Stimulated activated CD4-positive, alpha-beta T cell treated with anti-CD3 and anti-CD28 coated beads, Interleukin-2, amount 100 ng/mL, for 24 hours (primary cell): ENCODE measurements around the gene GUCY1A2.

ENCODE experiments used
- DNase-seq, 2 donors: peaks; one replicate each; pipeline ENCODE4 v3.0.0-alpha.2; 2020

The GUCY1A2 gene

DNA sequence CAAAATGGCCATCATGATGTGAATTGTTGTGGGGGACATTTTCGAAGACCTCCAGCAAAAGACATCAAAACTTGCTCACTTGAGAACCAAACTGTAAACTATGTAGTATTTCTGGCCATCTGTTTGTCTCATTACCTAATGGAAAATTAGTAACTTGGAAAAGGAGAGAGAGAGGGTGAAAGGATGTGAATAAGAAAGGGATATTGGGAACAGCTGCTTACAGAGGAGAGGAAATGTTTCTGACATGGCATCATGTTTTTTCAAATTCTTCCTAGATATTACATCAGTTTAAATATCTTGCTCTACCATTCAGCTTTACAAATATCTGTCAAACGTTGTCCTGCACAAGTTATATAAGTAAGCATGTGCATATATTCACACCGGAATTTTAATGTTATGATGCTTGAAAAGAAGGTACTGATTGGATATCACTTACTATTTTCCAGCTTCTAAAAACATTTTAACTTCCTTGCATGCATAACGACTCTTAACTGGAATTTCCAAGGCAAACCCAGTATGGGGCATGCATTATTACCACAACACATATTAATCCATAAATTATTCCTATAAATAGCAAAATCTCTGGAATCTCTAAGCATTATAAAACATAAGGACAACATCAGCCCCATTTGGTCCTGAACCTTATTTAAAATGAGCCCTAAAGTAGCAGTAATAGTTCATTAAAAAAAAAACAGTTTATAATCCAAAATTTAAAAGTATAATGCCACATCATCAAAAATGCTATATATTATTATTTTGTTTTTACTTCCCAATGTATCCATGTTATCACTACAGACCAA lies 20.0 kb downstream of the GUCY1A2 start:
- DNase-seq, result no peak

DNA sequence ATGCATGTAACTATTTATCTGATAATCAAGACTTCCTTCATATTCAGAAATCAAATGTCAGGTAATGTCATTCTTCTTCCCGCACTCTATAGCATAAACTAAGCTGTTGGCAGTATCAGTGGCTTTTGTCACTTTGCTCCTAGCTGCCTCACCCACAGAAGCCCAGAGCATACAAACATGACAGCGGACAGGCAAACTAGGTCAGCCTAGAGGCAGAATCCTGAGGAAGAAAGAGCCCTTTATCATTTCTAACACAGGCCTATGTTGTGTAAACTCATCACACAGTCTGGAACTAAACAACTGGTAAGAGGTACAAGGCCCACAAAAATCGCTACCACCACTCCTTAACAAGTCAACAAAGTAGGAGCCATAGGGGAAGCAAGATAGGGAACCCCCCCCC lies 21.0 kb downstream of the GUCY1A2 start:
- no peak for DNase-seq

- no peak for DNase-seq
Observed at GRCh38 chr11:106996691-106997090, 21.6 kb downstream of the GUCY1A2 start.

DNA sequence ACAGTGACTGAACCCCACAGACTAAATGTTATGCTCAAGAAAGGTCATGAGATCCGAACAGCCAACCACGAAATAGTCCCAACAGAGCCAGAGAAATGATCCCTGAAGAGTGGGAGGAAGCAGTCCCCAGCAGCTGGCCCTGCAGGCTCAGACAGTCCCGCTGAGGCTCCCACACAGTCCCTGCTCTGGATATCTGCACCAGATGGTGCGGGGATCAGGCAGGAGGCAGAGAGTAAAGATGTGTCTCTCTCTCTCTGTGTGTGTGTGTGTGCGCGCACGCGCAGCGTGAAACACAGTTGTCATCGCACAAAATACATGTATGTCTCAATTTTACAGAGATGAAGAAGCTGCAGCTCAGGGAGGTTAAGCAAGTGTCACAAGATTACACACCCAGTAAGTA lies 27.9 kb downstream of the GUCY1A2 start:
- no peak for DNase-seq

DNA sequence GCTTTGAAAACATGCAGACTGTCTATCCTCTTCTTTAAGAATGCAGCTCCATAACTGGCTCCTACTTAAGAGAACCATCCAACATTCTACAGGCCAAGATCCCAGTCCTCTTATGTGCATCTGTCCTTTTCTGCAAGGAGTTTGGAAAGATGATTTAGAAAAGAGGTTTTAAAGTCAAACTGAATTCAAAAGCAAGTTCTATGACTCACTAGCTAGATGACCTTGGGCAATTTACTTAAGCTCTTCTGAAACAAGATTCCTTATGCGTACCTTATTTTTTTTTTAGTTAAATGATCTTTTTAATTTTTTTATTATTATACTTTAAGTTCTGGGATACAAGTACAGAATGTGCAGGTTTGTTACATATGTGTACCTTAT lies 29.2 kb downstream of the GUCY1A2 start:
- DNase-seq, result no peak

GRCh38 chr11:106988151-106989077 lies 29.9 kb downstream of the GUCY1A2 start:
- DNase-seq, result no peak

DNA sequence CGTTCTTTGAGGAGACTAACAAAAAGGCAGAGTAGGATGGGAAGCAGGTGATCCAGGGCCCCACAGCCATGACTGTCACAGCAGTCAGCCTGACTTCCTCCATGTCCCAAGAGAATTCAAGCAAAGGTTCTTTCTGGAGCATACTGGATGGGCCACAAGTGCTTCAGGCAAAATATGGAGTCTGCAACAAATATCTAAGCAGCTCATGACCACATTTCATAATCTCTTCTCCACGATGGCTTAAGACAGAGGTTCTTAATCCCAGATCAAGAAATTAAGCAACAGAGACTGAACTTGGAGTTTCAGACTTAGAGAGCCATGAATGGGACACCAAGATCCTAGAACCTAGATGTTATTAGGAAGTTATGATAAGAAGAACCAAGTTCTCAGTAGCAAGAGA lies 31.6 kb downstream of the GUCY1A2 start:
- DNase-seq, result no peak

DNA sequence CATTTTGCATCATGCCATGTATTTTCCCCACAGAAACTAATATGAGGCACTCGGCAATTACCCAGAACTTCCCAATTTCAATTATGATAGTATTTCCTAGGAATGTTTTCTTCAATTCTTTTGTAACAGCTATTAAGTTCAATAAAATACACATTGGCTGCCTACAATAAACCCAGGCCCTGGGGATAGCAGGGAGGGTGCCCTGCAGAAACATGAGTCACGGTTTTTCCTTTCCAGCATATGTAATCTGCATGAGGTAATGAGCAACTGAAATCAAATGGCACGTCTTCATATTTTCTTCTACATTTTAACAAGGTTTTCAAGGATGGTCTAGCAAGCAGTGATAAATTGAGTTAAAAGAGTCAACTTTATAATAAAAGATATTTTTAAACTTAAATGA lies 32.0 kb downstream of the GUCY1A2 start:
- no peak for DNase-seq

- DNase-seq, result no peak
Observed at GRCh38 chr11:106983991-106984390, 34.3 kb downstream of the GUCY1A2 start.

GRCh38 chr11:106983261-106983660 lies 35.0 kb downstream of the GUCY1A2 start:
- no peak for DNase-seq

DNA sequence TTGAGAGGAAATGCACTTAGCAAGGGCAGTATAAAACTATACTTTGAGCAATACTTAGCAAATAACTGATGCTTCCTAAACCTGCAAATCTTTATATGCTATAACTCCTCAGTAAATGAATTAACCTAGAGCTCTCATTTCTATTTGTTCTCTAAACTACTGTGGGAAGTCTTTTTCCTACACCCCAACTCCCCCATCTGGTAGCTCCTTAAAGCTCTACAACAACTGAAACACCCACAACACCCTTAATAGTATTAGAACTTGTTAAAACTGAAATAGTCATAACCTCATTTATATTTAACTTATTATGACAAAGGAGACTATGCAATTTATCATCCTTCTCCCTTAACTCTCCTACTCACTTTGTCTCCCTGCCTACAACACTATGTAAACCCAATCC lies 43.4 kb downstream of the GUCY1A2 start:
- DNase-seq, result no peak

GRCh38 chr11:106971864-106972263 lies 46.4 kb downstream of the GUCY1A2 start:
- no peak for DNase-seq

- no peak for DNase-seq
Observed at GRCh38 chr11:106969644-106970355, 48.5 kb downstream of the GUCY1A2 start.

DNA sequence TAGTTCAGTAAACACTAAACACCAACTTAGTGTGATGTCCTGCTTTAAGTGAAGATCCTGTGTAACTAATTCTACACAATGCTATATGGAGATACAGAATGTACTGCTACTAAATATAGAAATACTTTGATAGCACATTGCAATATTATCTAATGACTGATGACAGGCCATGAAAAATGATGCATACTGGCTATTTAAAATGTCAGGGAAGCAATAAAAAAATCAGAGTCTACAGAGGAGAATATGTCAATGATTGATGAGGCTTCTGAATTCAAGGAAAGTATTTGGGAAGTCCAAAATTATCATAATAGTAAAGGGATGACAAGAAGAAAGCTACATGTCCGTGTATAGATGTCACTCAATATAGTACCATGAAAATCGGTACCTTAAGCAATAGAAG lies 55.3 kb downstream of the GUCY1A2 start:
- no peak for DNase-seq

GRCh38 chr11:106961518-106961917 lies 56.8 kb downstream of the GUCY1A2 start:
- no peak for DNase-seq

- DNase-seq, result no peak
Observed at GRCh38 chr11:106961048-106961447, 57.2 kb downstream of the GUCY1A2 start.

GRCh38 chr11:106959800-106960199 lies 58.5 kb downstream of the GUCY1A2 start:
- no peak for DNase-seq

- DNase-seq, result no peak
Observed at GRCh38 chr11:106959386-106959785, 58.9 kb downstream of the GUCY1A2 start.

- DNase-seq, result no peak
Observed at GRCh38 chr11:106958517-106959248, 59.6 kb downstream of the GUCY1A2 start.

- no peak for DNase-seq
Observed at GRCh38 chr11:106957030-106957482, 61.2 kb downstream of the GUCY1A2 start.

- no peak for DNase-seq
Observed at GRCh38 chr11:106950067-106950491, 68.2 kb downstream of the GUCY1A2 start.

DNA sequence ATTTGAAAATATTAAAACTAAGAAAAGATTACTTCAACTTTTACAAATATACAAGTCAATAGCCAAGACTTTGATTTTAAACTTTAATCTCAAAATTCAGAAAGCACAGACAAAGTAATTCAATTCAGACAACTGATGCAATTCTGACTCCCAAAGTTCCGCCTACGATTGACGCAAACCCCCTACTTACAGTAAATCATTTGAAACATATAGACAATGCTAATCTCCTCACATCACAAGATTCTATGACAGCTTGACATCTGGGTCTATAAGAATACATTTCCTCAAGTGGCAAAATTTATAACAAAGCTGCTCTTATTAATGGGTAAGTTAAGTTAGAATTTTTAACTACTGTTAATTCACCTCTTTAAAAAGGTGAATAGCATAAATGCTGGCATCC lies 75.2 kb downstream of the GUCY1A2 start:
- DNase-seq, result no peak

- no peak for DNase-seq
Observed at GRCh38 chr11:106939157-106939556, 79.1 kb downstream of the GUCY1A2 start.
